IMR-90 (cell line): ENCODE results near the gene PSAPL1.

ENCODE experiments used
- BHLHE40 ChIP-seq: fragments of 150-350 bp; IDR thresholded peaks from 2 replicates; pipeline ENCODE4 v1.6.1; 2016; ENCODE audit warnings: mild to moderate bottlenecking, low read depth, low read length
- CEBPB ChIP-seq: IDR thresholded peaks from 2 replicates; pipeline ENCODE4 v1.6.1; 2012; ENCODE audit warnings: low read depth, low read length, improper control_type of control experiment
- CHD1 ChIP-seq: IDR thresholded peaks from 2 replicates; pipeline ENCODE4 v1.6.1; 2012; ENCODE audit warnings: low read depth, low read length, improper control_type of control experiment
- CTCF ChIP-seq: conservative IDR thresholded peaks from 2 replicates; pipeline ENCODE4 v1.5.1; 2012; ENCODE audit warnings: mild to moderate bottlenecking, low read depth, low read length, improper control_type of control experiment
- ELK1 ChIP-seq: fragments of 150-350 bp; IDR thresholded peaks from 2 replicates; pipeline ENCODE4 v1.6.1; 2016; ENCODE audit warnings: low read depth, mild to moderate bottlenecking, low read length, moderate library complexity, borderline replicate concordance
- FOS ChIP-seq: fragments of 150-350 bp; IDR thresholded peaks from 2 replicates; pipeline ENCODE4 v1.6.1; 2016; ENCODE audit warnings: low read depth, low read length
- MXI1 ChIP-seq: IDR thresholded peaks from 2 replicates; pipeline ENCODE4 v1.6.1; 2012; ENCODE audit warnings: low read depth, mild to moderate bottlenecking, low read length, moderate library complexity, borderline replicate concordance
- POLR2A ChIP-seq: IDR thresholded peaks from 2 replicates; pipeline ENCODE4 v1.6.1; 2012; ENCODE audit warnings: mild to moderate bottlenecking, low read depth, low read length
- RAD21 ChIP-seq: IDR thresholded peaks from 2 replicates; pipeline ENCODE4 v1.6.1; 2012; ENCODE audit warnings: low read length, improper control_type of control experiment
- USF2 ChIP-seq: fragments of 150-350 bp; IDR thresholded peaks from 2 replicates; pipeline ENCODE4 v1.6.1; 2017; ENCODE audit warnings: mild to moderate bottlenecking, antibody characterized with exemption, low read length, low read depth

GRCh38 chr4:7393601-7394575, 40.8 kb downstream of the PSAPL1 start:
- TF ChIP-seq CTCF (no peak), USF2 (no peak), CEBPB (no peak), RAD21 (no peak), POLR2A (no peak), FOS (no peak), CHD1 (no peak), MXI1 (no peak), ELK1 (no peak), BHLHE40 (no peak)
